Neural progenitor cell (in vitro differentiated cells): ENCODE results near the gene NRCAM.

ENCODE experiments used
- CTCF ChIP-seq: fragments of 200-600 bp; sonication (generic); IDR thresholded peaks from 2 replicates; pipeline ENCODE4 v1.5.1; 2017; ENCODE audit warnings: antibody characterized with exemption, mild to moderate bottlenecking
- EZH2 ChIP-seq: fragments of 200-600 bp; sonication (generic); IDR thresholded peaks from 2 replicates; pipeline ENCODE4 v1.6.1; 2017; ENCODE audit warnings: antibody characterized with exemption, mild to moderate bottlenecking, moderate library complexity
- EZH2phosphoT487 ChIP-seq: fragments of 200-600 bp; sonication (generic); IDR thresholded peaks from 2 replicates; pipeline ENCODE4 v1.6.1; 2017; ENCODE audit warnings: antibody characterized with exemption

DNA sequence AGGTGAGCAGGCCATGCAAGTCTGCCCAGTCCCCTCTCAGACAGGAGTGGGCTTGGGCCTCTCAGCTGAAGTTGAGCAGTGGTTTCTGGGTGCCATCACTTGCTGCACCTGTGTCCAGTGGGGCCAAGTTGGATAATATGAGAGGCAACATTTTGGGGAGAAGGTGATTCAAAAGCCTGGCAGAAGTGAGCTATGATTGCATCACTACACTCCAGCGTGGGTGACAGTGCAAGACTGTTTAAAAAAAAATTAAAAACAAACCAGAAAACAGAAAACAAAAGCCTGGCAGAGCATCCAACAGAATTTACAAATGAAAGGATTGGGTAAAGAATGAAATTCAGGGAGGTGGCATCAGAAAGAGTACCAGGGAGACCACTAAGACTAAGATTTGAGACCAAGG lies 204.5 kb downstream of the NRCAM start:
- TF ChIP-seq CTCF (no peak), EZH2phosphoT487 (no peak), EZH2 (no peak)
